Measurements from ENCODE around the gene UGT1A7.

The UGT1A7 gene

GRCh38 chr2:233799716-233800115 lies 118.0 kb downstream of the UGT1A7 start:
- TF ChIP-seq CTCF (IDR thresholded peaks at IDR 0.05; ENCODE audit: low read depth, low read length, poor library complexity, severe bottlenecking) (no peak), EZH2phosphoT487 (IDR thresholded peaks at IDR 0.05; ENCODE audit: borderline replicate concordance, low read length) (no peak)
- Histone ChIP-seq H3K4me2 (ENCODE audit: low read length) (no peak overlapping the region), H3K4me3 (ENCODE audit: low read length) (no peak overlapping the region), H3K9me3 (ENCODE audit: control insufficient read depth, insufficient read depth, low read length) (no peaks in the 10 kb centered on the region), H3K9me2 (replicated peaks; ENCODE audit: control insufficient read depth, low read length) (no peaks in the 10 kb centered on the region), H3K4me1 (ENCODE audit: control insufficient read depth, low read length) (peaks cover 9% of the 10 kb centered on the region), H3K36me3 (ENCODE audit: control insufficient read depth, low read length) (no peaks in the 10 kb centered on the region), H3F3A (ENCODE audit: control insufficient read depth, insufficient read depth) (no peaks in the 10 kb centered on the region), H4K20me1 (ENCODE audit: control insufficient read depth, insufficient read depth, low read depth, low read length) (no peaks in the 10 kb centered on the region), H3K27ac (ENCODE audit: low read depth, low read length) (no peak overlapping the region), H3K27me3 (ENCODE audit: control insufficient read depth, low read length) (peaks cover 3% of the 10 kb centered on the region; the same call in 1 of the 2 replicates), H3K79me2 (ENCODE audit: control insufficient read depth, low read length) (no peaks in the 10 kb centered on the region)

- Histone ChIP-seq H3K79me2 (ENCODE audit: control insufficient read depth, low read length) (no peaks in the 10 kb centered on the region), H4K20me1 (ENCODE audit: control insufficient read depth, insufficient read depth, low read depth, low read length) (no peaks in the 10 kb centered on the region), H3K9me3 (ENCODE audit: control insufficient read depth, insufficient read depth, low read length) (no peaks in the 10 kb centered on the region), H3K4me1 (ENCODE audit: control insufficient read depth, low read length) (peaks cover 9% of the 10 kb centered on the region), H3K9me2 (replicated peaks; ENCODE audit: control insufficient read depth, low read length) (no peaks in the 10 kb centered on the region), H3K27me3 (ENCODE audit: control insufficient read depth, low read length) (peaks cover 3% of the 10 kb centered on the region; the same call in 1 of the 2 replicates), H3K4me2 (ENCODE audit: low read length) (no peak overlapping the region), H3K27ac (ENCODE audit: low read depth, low read length) (no peak overlapping the region), H3F3A (ENCODE audit: control insufficient read depth, insufficient read depth) (no peaks in the 10 kb centered on the region), H3K36me3 (ENCODE audit: control insufficient read depth, low read length) (no peaks in the 10 kb centered on the region), H3K4me3 (ENCODE audit: low read length) (no peak overlapping the region)
- TF ChIP-seq EZH2phosphoT487 (IDR thresholded peaks at IDR 0.05; ENCODE audit: borderline replicate concordance, low read length) (no peak), CTCF (IDR thresholded peaks at IDR 0.05; ENCODE audit: low read depth, low read length, poor library complexity, severe bottlenecking) (no peak)
These were observed 118.5 kb downstream of the UGT1A7 start for GRCh38 chr2:233800208-233800607.

DNA sequence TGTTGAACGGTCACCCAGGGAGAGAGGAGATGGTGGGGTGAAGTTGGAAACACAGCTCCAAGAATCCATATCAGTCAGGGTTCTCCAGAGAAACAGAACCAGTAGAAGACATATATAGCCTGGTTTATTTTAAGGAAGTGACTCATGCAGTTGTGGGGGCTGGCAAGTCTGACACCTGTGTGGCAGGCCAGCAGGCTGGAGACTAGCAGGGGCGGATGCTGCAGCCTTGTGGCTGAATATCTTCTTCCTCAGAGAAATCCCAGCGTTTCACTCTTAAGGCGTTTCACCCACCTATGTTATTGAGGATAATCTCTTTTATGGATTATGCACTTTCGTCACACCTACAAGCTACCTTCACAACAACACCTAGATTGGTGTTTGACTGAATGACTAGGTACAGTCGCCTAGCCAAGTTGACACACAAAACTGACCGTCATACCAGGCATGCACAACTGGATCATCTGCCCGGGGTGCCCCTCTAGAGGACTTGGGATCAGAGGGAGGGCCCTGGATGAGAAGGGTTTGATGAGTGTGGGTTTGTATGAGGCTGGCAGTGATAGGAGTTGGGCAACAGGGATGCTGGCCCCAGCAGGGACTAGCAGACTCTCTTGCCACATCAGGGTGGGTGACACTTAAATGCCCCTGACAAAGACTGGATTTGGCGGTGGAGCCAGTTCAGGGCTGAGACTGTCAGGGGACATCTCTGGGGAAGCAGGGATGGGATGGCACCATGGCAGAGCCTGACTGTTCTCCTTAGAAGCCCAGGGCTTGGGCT lies 119.8 kb downstream of the UGT1A7 start:
- H3K4me2 ChIP-seq (ENCODE audit: low read length), result no peak overlapping the region
- H3F3A ChIP-seq (ENCODE audit: control insufficient read depth, insufficient read depth), result no peaks in the 10 kb centered on the region
- no peaks in the 10 kb centered on the region for H3K9me3 ChIP-seq (ENCODE audit: control insufficient read depth, insufficient read depth, low read length)
- TF ChIP-seq EZH2phosphoT487 (IDR thresholded peaks at IDR 0.05; ENCODE audit: borderline replicate concordance, low read length) (no peak), CTCF (IDR thresholded peaks at IDR 0.05; ENCODE audit: low read depth, low read length, poor library complexity, severe bottlenecking) (no peak)
- H4K20me1 ChIP-seq (ENCODE audit: control insufficient read depth, insufficient read depth, low read depth, low read length), result no peaks in the 10 kb centered on the region
- H3K79me2 ChIP-seq (ENCODE audit: control insufficient read depth, low read length), result no peaks in the 10 kb centered on the region
- no peak overlapping the region for H3K27ac ChIP-seq (ENCODE audit: low read depth, low read length)
- H3K9me2 ChIP-seq (replicated peaks; ENCODE audit: control insufficient read depth, low read length), result no peaks in the 10 kb centered on the region
- peaks cover 9% of the 10 kb centered on the region for H3K4me1 ChIP-seq (ENCODE audit: control insufficient read depth, low read length)
- H3K4me3 ChIP-seq (ENCODE audit: low read length), result no peak overlapping the region
- peaks cover 3% of the 10 kb centered on the region; the same call in 1 of the 2 replicates for H3K27me3 ChIP-seq (ENCODE audit: control insufficient read depth, low read length)
- H3K36me3 ChIP-seq (ENCODE audit: control insufficient read depth, low read length), result no peaks in the 10 kb centered on the region

All from DOHH2 (cell line).